Measurements from ENCODE around the gene HBD.

GRCh38 chr11:5223686-5224085, 10.6 kb downstream of the HBD start:
- TF ChIP-seq ZFP3 (CRISPR knock-in tag; IDR thresholded peaks at IDR 0.05): no peak
- TF ChIP-seq TCF4 (CRISPR knock-in tag; IDR thresholded peaks at IDR 0.05; ENCODE audit: borderline replicate concordance): no peak
- TF ChIP-seq ARNTL (CRISPR knock-in tag; IDR thresholded peaks at IDR 0.05; ENCODE audit: borderline replicate concordance, low read depth): no peak
- TF ChIP-seq CREB5 (CRISPR knock-in tag; IDR thresholded peaks at IDR 0.05; ENCODE audit: low read depth): no peak
- TF ChIP-seq PATZ1 (CRISPR knock-in tag; IDR thresholded peaks at IDR 0.05; ENCODE audit: borderline replicate concordance): no peak
- TF ChIP-seq OSR1 (CRISPR knock-in tag; IDR thresholded peaks at IDR 0.05): no peak
- no peak for TF ChIP-seq ZNF8 (CRISPR knock-in tag; IDR thresholded peaks at IDR 0.05)
- TF ChIP-seq SNAI2 (CRISPR knock-in tag; IDR thresholded peaks at IDR 0.05): no peak
- no peak for TF ChIP-seq ZNF565 (CRISPR knock-in tag; conservative IDR thresholded peaks at IDR 0.05; ENCODE audit: low read depth)
- TF ChIP-seq BACH2 (CRISPR knock-in tag; IDR thresholded peaks at IDR 0.05; ENCODE audit: borderline replicate concordance): no peak
- no peak for TF ChIP-seq RARB (CRISPR knock-in tag; IDR thresholded peaks at IDR 0.05)
- TF ChIP-seq ZFP30 (CRISPR knock-in tag; IDR thresholded peaks at IDR 0.05): no peak

Data from SK-N-SH treated with all-trans-retinoic acid at 6 μM for 48 hours (cell line).